Measurements from ENCODE around the gene DEDD2.
A peak's percentile ranks its signal among the peaks of the same experiment; 100 is the strongest.

DEDD2 gene

GRCh38 chr19:42169486-42170413 is 47.7 kb downstream of the DEDD2 start:
- no peak for DNase-seq

GRCh38 chr19:42168206-42168605 is 49.3 kb downstream of the DEDD2 start:
- DNase-seq: no peak

- peak; percentile 62 for DNase-seq
These were observed 51.2 kb downstream of the DEDD2 start for GRCh38 chr19:42166316-42166715.

GRCh38 chr19:42165146-42165545 is 52.3 kb downstream of the DEDD2 start:
- DNase-seq: no peak

- no peak for DNase-seq
These were observed 55.7 kb downstream of the DEDD2 start for GRCh38 chr19:42161616-42162263.

- no peak for DNase-seq
These were observed 57.5 kb downstream of the DEDD2 start for GRCh38 chr19:42159942-42160341.

GRCh38 chr19:42158926-42159325 is 58.6 kb downstream of the DEDD2 start:
- no peak for DNase-seq

- DNase-seq: no peak
These were observed 60.9 kb downstream of the DEDD2 start for GRCh38 chr19:42156571-42156970.

GRCh38 chr19:42155796-42156195 is 61.7 kb downstream of the DEDD2 start:
- DNase-seq: no peak

- peak; percentile 84 for DNase-seq
These were observed 62.8 kb downstream of the DEDD2 start for GRCh38 chr19:42154471-42155323.

GRCh38 chr19:42153672-42154433 is 63.6 kb downstream of the DEDD2 start:
- DNase-seq: peak; percentile 69

GRCh38 chr19:42152910-42153671 is 64.4 kb downstream of the DEDD2 start:
- no peak for DNase-seq

GRCh38 chr19:42151782-42152684 is 65.4 kb downstream of the DEDD2 start:
- DNase-seq: no peak

- DNase-seq: no peak
These were observed 66.5 kb downstream of the DEDD2 start for GRCh38 chr19:42150911-42151361.

- peak; percentile 58 for DNase-seq
These were observed 67.1 kb downstream of the DEDD2 start for GRCh38 chr19:42150364-42150763.

GRCh38 chr19:42149447-42150202 is 67.9 kb downstream of the DEDD2 start:
- DNase-seq: no peak

All from DMS153 (cell line).